ENCODE data around the gene TMX2.

DNA sequence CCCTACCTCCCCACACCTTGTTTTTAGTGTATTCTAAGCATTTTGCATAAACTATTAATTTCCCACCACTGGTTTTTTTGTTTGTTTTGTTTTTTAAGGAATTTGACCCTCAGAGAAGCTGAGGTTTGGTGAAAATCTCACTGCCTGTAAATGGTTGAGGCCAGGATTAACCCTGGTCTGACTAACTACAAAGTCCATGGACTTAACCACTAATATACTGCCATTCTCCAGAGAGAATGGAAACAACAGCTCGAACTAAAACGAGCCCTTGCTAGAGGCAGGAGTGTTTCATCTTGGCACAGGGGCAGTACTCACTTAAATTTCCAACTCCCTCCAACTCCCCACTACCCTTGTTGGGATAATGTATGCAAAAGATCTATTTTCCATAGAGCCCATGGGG lies 52.2 kb downstream of the TMX2 start:
- TF ChIP-seq JUN (IDR thresholded peaks at IDR 0.05; ENCODE audit: borderline replicate concordance, insufficient read depth, insufficient read length, low read depth), result no peak
- TF ChIP-seq, protein P1, sequence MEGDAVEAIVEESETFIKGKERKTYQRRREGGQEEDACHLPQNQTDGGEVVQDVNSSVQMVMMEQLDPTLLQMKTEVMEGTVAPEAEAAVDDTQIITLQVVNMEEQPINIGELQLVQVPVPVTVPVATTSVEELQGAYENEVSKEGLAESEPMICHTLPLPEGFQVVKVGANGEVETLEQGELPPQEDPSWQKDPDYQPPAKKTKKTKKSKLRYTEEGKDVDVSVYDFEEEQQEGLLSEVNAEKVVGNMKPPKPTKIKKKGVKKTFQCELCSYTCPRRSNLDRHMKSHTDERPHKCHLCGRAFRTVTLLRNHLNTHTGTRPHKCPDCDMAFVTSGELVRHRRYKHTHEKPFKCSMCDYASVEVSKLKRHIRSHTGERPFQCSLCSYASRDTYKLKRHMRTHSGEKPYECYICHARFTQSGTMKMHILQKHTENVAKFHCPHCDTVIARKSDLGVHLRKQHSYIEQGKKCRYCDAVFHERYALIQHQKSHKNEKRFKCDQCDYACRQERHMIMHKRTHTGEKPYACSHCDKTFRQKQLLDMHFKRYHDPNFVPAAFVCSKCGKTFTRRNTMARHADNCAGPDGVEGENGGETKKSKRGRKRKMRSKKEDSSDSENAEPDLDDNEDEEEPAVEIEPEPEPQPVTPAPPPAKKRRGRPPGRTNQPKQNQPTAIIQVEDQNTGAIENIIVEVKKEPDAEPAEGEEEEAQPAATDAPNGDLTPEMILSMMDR (IDR thresholded peaks at IDR 0.05; ENCODE audit: extremely low read depth in 1 of 2, insufficient read depth in 1 of 2, low read depth in 1 of 2, low read length in 2 of 2), result no peak
